DOHH2 (cell line): ENCODE results near the gene PCK2.
A peak's percentile ranks its signal among the peaks of the same experiment; 100 is the strongest.

Source experiments
- H3F3A ChIP-seq: fragments of 200-600 bp; sonication (generic), shearing (Covaris generic); 2 replicates; pipeline ENCODE4 v1.6.0; 2016; ENCODE audit warnings: antibody characterized with exemption, mild to moderate bottlenecking; ENCODE audit not compliant: control insufficient read depth, insufficient read depth
- H3K27ac ChIP-seq: fragments of 200-600 bp; sonication (generic); 2 replicates; pipeline ENCODE4 v1.5.1; 2014; ENCODE audit warnings: low read depth, mild to moderate bottlenecking, low read length, moderate library complexity
- H3K27me3 ChIP-seq: fragments of 200-600 bp; sonication (generic); 2 replicates; pipeline ENCODE4 v1.6.1; 2014; ENCODE audit warnings: mild to moderate bottlenecking, low read length, mixed read lengths; ENCODE audit not compliant: control insufficient read depth
- H3K36me3 ChIP-seq: fragments of 200-600 bp; sonication (generic); 2 replicates; pipeline ENCODE4 v1.6.1; 2014; ENCODE audit warnings: mild to moderate bottlenecking, low read length, moderate library complexity, mixed read lengths; ENCODE audit not compliant: control insufficient read depth
- H3K4me1 ChIP-seq: fragments of 200-600 bp; sonication (generic); 2 replicates; pipeline ENCODE4 v1.6.1; 2014; ENCODE audit warnings: mild to moderate bottlenecking, low read length, mixed read lengths; ENCODE audit not compliant: control insufficient read depth
- H3K4me2 ChIP-seq: fragments of 200-600 bp; sonication (generic); 2 replicates; pipeline ENCODE4 v1.6.0; 2014; ENCODE audit warnings: mild to moderate bottlenecking, low read length, moderate library complexity
- H3K4me3 ChIP-seq: fragments of 200-600 bp; sonication (generic); 2 replicates; pipeline ENCODE4 v1.5.1; 2014; ENCODE audit warnings: mild to moderate bottlenecking, low read length, mixed read lengths
- H3K79me2 ChIP-seq: fragments of 200-600 bp; sonication (generic); 2 replicates; pipeline ENCODE4 v1.6.1; 2014; ENCODE audit warnings: mild to moderate bottlenecking, low read length, mixed read lengths; ENCODE audit not compliant: control insufficient read depth
- H3K9me2 ChIP-seq: fragments of 200-600 bp; sonication (generic); replicated peaks from 2 replicates; pipeline ENCODE4 v1.6.1; 2014; ENCODE audit warnings: mild to moderate bottlenecking, low read length, mixed read lengths; ENCODE audit not compliant: control insufficient read depth
- H3K9me3 ChIP-seq: fragments of 200-600 bp; sonication (generic); 2 replicates; pipeline ENCODE4 v1.6.1; 2014; ENCODE audit warnings: antibody characterized with exemption, low read length, mixed read lengths; ENCODE audit not compliant: control insufficient read depth, insufficient read depth
- H4K20me1 ChIP-seq: fragments of 200-600 bp; sonication (generic); 2 replicates; pipeline ENCODE4 v1.6.0; 2014; ENCODE audit warnings: low read depth, mild to moderate bottlenecking, antibody characterized with exemption, low read length, moderate library complexity; ENCODE audit not compliant: control insufficient read depth, insufficient read depth
- CTCF ChIP-seq: fragments of 200-600 bp; sonication (generic); IDR thresholded peaks from one replicate; pipeline ENCODE4 v1.5.1; 2014; ENCODE audit warnings: antibody characterized with exemption, mild to moderate bottlenecking, low read depth, low read length; ENCODE audit not compliant: poor library complexity, severe bottlenecking
- EZH2phosphoT487 ChIP-seq: fragments of 200-600 bp; sonication (generic); IDR thresholded peaks from 2 replicates; pipeline ENCODE4 v1.6.1; 2017; ENCODE audit warnings: borderline replicate concordance, mild to moderate bottlenecking, antibody characterized with exemption, low read length, moderate library complexity, mixed read lengths

The PCK2 gene

GRCh38 chr14:24080888-24081738 is 13.0 kb upstream of the PCK2 start:
- TF ChIP-seq CTCF (no peak), EZH2phosphoT487 (no peak)
- Histone ChIP-seq H4K20me1 (no peaks in the 10 kb centered on the region), H3K27ac (no peak overlapping the region), H3K79me2 (no peaks in the 10 kb centered on the region), H3K9me2 (no peaks in the 10 kb centered on the region), H3K36me3 (no peaks in the 10 kb centered on the region), H3K4me2 (peak overlapping the region; percentile 68), H3K4me1 (peaks cover 21% of the 10 kb centered on the region), H3K9me3 (no peaks in the 10 kb centered on the region), H3F3A (no peaks in the 10 kb centered on the region), H3K27me3 (no peaks in the 10 kb centered on the region), H3K4me3 (peak overlapping the region; percentile 75)

GRCh38 chr14:24081739-24082211 is 12.3 kb upstream of the PCK2 start:
- H3K4me1 ChIP-seq, result peaks cover 21% of the 10 kb centered on the region
- no peak for TF ChIP-seq EZH2phosphoT487
- no peak for TF ChIP-seq CTCF

GRCh38 chr14:24082411-24083080 is 11.6 kb upstream of the PCK2 start:
- no peak overlapping the region for H3K27ac ChIP-seq
- H3K9me3 ChIP-seq, result no peaks in the 10 kb centered on the region
- no peaks in the 10 kb centered on the region for H4K20me1 ChIP-seq
- no peak overlapping the region for H3K4me2 ChIP-seq
- H3K9me2 ChIP-seq, result no peaks in the 10 kb centered on the region
- no peaks in the 10 kb centered on the region for H3K36me3 ChIP-seq
- no peaks in the 10 kb centered on the region for H3K27me3 ChIP-seq
- H3F3A ChIP-seq, result no peaks in the 10 kb centered on the region
- no peak overlapping the region for H3K4me3 ChIP-seq
- H3K79me2 ChIP-seq, result no peaks in the 10 kb centered on the region
- H3K4me1 ChIP-seq, result peaks cover 21% of the 10 kb centered on the region
- TF ChIP-seq CTCF, result no peak
- TF ChIP-seq EZH2phosphoT487, result no peak

More at GRCh38 chr14:24081739-24082211, 12.3 kb upstream of the PCK2 start:
- Histone ChIP-seq H3K9me3 (no peaks in the 10 kb centered on the region), H4K20me1 (no peaks in the 10 kb centered on the region), H3F3A (no peaks in the 10 kb centered on the region), H3K36me3 (no peaks in the 10 kb centered on the region), H3K4me2 (peak overlapping the region; percentile 68), H3K27me3 (no peaks in the 10 kb centered on the region), H3K79me2 (no peaks in the 10 kb centered on the region), H3K27ac (no peak overlapping the region), H3K9me2 (no peaks in the 10 kb centered on the region), H3K4me3 (peak overlapping the region; percentile 75)
